ENCODE measurements around the gene TRIM38. TPM values are rescaled to one million over a fixed set of nuclear protein-coding genes. Genes with fewer than 3 reads are reported as not detected.

The TRIM38 gene
- total and polyA plus RNA-seq, 2 of the 13 experiments (the other 11 are each of a cell fraction or from before 2014, with no cell fraction given) = 2.5 to 3.1 TPM

GRCh38 chr6:26033085-26033940, 70.7 kb downstream of the TRIM38 start (continued):
- TF ChIP-seq ZNF124 (CRISPR knock-in tag; IDR thresholded peaks at IDR 0.05) = 0 out of 2 replicates have a peak, but pooled peaks have one; percentile 36
- TF ChIP-seq ZNF142 (CRISPR knock-in tag; IDR thresholded peaks at IDR 0.05) = no peak
- no peak for TF ChIP-seq MBNL3 (CRISPR knock-in tag; conservative IDR thresholded peaks at IDR 0.05)
- TF ChIP-seq TCF7L2 (IDR thresholded peaks at IDR 0.05; ENCODE audit: low read depth, low read length) = no peak
- peak; percentile 93 to 95 for TF ChIP-seq POLR2A (IDR thresholded peaks at IDR 0.05; ENCODE audit: insufficient read depth in 1 of 2, low read depth in 2 of 2, low read length in 2 of 2)
- TF ChIP-seq SIX4 (CRISPR knock-in tag; IDR thresholded peaks at IDR 0.05) = no peak
- TF ChIP-seq REST (IDR thresholded peaks at IDR 0.05; ENCODE audit: borderline replicate concordance in 1 of 2, low read depth in 1 of 2, low read length in 2 of 2) = no peak
- no peak; the same call in 1 of the 2 replicates for TF ChIP-seq NFE2L2 (IDR thresholded peaks at IDR 0.05; ENCODE audit: low read length)
- TF ChIP-seq ZNF101 (CRISPR knock-in tag; IDR thresholded peaks at IDR 0.05; ENCODE audit: borderline replicate concordance, low read depth) = no peak
- TF ChIP-seq SALL2 (CRISPR knock-in tag; IDR thresholded peaks at IDR 0.05) = no peak
- TF ChIP-seq MTA3 (CRISPR knock-in tag; IDR thresholded peaks at IDR 0.05) = no peak
- peak; percentile 20; the same call in 1 of the 2 replicates for TF ChIP-seq ZBTB25 (CRISPR knock-in tag; IDR thresholded peaks at IDR 0.05)
- peak; percentile 71; the same call in 1 of the 2 replicates for TF ChIP-seq ZNF788 (CRISPR knock-in tag; IDR thresholded peaks at IDR 0.05; ENCODE audit: borderline replicate concordance)
- TF ChIP-seq ZNF543 (CRISPR knock-in tag; IDR thresholded peaks at IDR 0.05) = no peak
- peak; percentile 4; the same call in 1 of the 2 replicates for TF ChIP-seq SOX5 (CRISPR knock-in tag; IDR thresholded peaks at IDR 0.05; ENCODE audit: borderline replicate concordance)
- TF ChIP-seq MATR3 (CRISPR knock-in tag; IDR thresholded peaks at IDR 0.05) = no peak
- TF ChIP-seq TEF (CRISPR knock-in tag; IDR thresholded peaks at IDR 0.05) = no peak
- no peak for TF ChIP-seq FOXP1 (IDR thresholded peaks at IDR 0.05)
- TF ChIP-seq FOXP1 (CRISPR knock-in tag; IDR thresholded peaks at IDR 0.05) = no peak
- TF ChIP-seq MEIS1 (CRISPR knock-in tag; IDR thresholded peaks at IDR 0.05; ENCODE audit: borderline replicate concordance) = no peak
